NB4 (cell line): ENCODE results near the gene MESP2.

Source experiments
- CTCF ChIP-seq: IDR thresholded peaks from one replicate; pipeline ENCODE4 v1.5.1; 2012; ENCODE audit warnings: low read depth, low read length
- MYC ChIP-seq: IDR thresholded peaks from 2 replicates; pipeline ENCODE4 v1.6.1; 2011; ENCODE audit warnings: low read depth, low read length
- POLR2A ChIP-seq: IDR thresholded peaks from 2 replicates; pipeline ENCODE4 v1.6.1; 2011; ENCODE audit warnings: mild to moderate bottlenecking; ENCODE audit not compliant: insufficient read length; ENCODE audit errors: extremely low read depth

- no peak for TF ChIP-seq CTCF
- TF ChIP-seq POLR2A, result no peak
- no peak for TF ChIP-seq MYC
Observed at GRCh38 chr15:89761009-89761831, 14.9 kb upstream of the MESP2 start.
